HG03575 (cell line): ENCODE data around the gene STAT4.

Experiments
- ATAC-seq: cut with Tn5 transposase; IDR thresholded peaks from one replicate; pipeline ENCODE4 v1.9.1; 2021; ENCODE audit not compliant: unreplicated experiment, insufficient number of reproducible peaks, low FRiP score; ENCODE audit errors: extremely low read depth

STAT4 gene

GRCh38 chr2:191176801-191177438, 26.1 kb upstream of the STAT4 start:
- ATAC-seq = no peak

- no peak for ATAC-seq
Measured at GRCh38 chr2:191176305-191176704, 25.5 kb upstream of the STAT4 start.

GRCh38 chr2:191174442-191174841, 23.6 kb upstream of the STAT4 start:
- ATAC-seq = no peak

- ATAC-seq = no peak
Measured at GRCh38 chr2:191173206-191173605, 22.4 kb upstream of the STAT4 start.

GRCh38 chr2:191171708-191172355, 21.0 kb upstream of the STAT4 start:
- no peak for ATAC-seq

- no peak for ATAC-seq
Measured at GRCh38 chr2:191171286-191171685, 20.5 kb upstream of the STAT4 start.

- no peak for ATAC-seq
Measured at GRCh38 chr2:191170773-191171172, 20.0 kb upstream of the STAT4 start.

- no peak for ATAC-seq
Measured at GRCh38 chr2:191170301-191170636, 19.5 kb upstream of the STAT4 start.

GRCh38 chr2:191169456-191170300, 18.9 kb upstream of the STAT4 start:
- ATAC-seq = no peak

GRCh38 chr2:191167766-191168165, 17.0 kb upstream of the STAT4 start:
- no peak for ATAC-seq

- ATAC-seq = no peak
Measured at GRCh38 chr2:191166756-191167445, 16.1 kb upstream of the STAT4 start.

GRCh38 chr2:191166111-191166755, 15.4 kb upstream of the STAT4 start:
- no peak for ATAC-seq

- ATAC-seq = no peak
Measured at GRCh38 chr2:191165176-191165643, 14.4 kb upstream of the STAT4 start.

GRCh38 chr2:191158747-191159146, 8.0 kb upstream of the STAT4 start:
- no peak for ATAC-seq

GRCh38 chr2:191158193-191158592, 7.4 kb upstream of the STAT4 start:
- no peak for ATAC-seq

GRCh38 chr2:191155608-191156071, 4.8 kb upstream of the STAT4 start:
- no peak for ATAC-seq

- no peak for ATAC-seq
Measured at GRCh38 chr2:191153716-191154115, 2.9 kb upstream of the STAT4 start.

GRCh38 chr2:191152482-191153240, 1.9 kb upstream of the STAT4 start:
- ATAC-seq = no peak
